ENCODE results near the gene MYADM. TPM values are rescaled to one million over a fixed set of nuclear protein-coding genes. Genes with fewer than 3 reads are reported as not detected.
"Not testable (repeated sequence)": the region's sequence is repeated elsewhere in the genome, so short reads cannot be mapped to it uniquely, and the experiment has no call there.

MYADM gene, protein sequence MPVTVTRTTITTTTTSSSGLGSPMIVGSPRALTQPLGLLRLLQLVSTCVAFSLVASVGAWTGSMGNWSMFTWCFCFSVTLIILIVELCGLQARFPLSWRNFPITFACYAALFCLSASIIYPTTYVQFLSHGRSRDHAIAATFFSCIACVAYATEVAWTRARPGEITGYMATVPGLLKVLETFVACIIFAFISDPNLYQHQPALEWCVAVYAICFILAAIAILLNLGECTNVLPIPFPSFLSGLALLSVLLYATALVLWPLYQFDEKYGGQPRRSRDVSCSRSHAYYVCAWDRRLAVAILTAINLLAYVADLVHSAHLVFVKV
- total RNA-seq = 211 TPM
- long read RNA-seq, transcript MYADM-204 (3 exons, 3,056 nt) = major isoform, 20 of 168 reads
- long read RNA-seq, partial matches to known transcripts = 0 of 168 reads
- long read RNA-seq, other reads (novel, unspliced or antisense) = 142 of 168 reads

DNA sequence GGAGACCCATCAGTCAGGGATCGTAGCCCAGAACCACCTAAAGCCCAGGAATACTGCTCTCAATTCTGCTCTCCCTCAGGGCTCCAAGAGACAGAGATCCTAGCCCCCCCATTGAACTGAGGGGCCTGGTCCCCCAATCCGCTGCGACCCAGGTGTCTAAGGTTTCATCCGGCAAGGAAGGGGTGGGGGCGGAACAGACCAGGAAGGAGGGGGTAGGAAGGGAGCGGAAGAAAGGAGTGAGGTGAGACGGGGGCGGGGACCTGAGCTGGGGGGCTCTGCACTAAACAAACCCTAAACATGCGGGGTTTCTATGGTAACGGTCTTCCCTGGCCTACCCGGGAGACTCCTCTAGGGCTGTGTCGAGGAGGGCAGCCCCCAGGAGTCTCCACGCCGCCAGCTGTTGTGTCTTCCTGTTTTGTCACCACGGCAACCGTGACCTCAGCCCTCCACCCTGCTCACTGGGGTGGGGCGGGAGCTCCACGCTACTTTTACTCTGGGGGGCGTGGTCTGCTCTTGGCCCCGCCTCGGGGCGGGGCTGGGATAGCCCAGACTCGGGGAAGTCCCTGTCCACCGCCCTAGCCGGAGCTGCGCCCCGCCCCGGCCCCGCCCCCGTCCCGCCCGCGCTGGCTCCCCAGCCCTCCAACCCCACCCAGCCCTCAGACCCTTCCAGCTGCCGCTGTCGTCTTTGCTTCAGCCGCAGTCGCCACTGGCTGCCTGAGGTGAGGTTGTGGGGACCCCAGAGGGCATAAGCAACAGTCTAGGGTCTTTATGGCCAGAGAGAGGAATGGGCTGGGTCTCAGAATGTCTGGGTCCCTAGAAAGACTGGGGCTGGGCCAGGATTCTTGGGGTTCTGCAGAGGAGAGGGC is at the start of gene MYADM:
Gene MYADM, plus strand, starts transcription at position 659 of the 866 bp plus-strand sequence. CDS start 5,647 bp downstream, outside the sequence.
- intact Hi-C loops (cut with DNase I) = no loop called here
- peak; percentile 100 for DNase-seq (ENCODE audit: low spot score)

DNA sequence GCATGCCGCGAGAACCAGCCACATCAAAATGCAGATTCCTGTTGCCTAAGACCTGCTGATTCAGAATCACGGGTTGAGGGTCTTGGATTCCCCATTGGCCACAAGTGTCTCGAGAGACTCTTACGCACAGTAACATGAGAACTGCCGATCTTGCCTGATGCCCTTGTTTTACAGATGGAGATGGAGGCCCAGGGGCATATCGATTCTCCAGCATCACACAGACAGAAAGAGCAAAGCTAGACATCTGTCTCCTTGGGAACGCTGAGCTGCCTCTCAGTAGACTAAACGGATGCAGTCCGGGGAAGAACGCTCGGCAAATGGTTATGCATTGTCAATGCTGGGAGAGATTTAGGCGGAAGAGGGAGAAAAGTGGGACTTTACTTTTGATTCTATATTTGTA is 48.9 kb upstream of the MYADM start:
- no peak for DNase-seq (ENCODE audit: low spot score)
- intact Hi-C loops (cut with DNase I) = no loop called here

DNA sequence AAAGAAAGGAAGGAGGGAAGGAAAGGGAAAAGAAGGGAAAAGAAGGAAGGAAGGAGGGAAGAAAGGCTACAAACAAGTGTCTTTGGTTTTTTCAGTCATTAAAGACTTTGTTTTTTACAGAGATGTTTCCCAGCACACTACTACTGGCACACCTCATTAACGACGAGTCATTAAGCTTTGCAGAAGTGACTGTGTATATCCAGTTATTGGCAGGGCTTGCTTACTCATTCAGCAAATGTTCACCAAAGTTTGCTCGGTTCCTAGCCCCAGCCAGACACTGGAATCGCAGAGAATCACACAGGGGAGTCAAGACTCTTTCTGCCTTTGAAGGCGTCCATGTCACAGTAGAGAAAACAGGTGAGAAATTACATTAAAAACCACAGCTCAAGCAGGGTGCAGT is 47.8 kb upstream of the MYADM start:
- intact Hi-C loops (cut with DNase I) = no loop called here
- no peak for DNase-seq (ENCODE audit: low spot score)

DNA sequence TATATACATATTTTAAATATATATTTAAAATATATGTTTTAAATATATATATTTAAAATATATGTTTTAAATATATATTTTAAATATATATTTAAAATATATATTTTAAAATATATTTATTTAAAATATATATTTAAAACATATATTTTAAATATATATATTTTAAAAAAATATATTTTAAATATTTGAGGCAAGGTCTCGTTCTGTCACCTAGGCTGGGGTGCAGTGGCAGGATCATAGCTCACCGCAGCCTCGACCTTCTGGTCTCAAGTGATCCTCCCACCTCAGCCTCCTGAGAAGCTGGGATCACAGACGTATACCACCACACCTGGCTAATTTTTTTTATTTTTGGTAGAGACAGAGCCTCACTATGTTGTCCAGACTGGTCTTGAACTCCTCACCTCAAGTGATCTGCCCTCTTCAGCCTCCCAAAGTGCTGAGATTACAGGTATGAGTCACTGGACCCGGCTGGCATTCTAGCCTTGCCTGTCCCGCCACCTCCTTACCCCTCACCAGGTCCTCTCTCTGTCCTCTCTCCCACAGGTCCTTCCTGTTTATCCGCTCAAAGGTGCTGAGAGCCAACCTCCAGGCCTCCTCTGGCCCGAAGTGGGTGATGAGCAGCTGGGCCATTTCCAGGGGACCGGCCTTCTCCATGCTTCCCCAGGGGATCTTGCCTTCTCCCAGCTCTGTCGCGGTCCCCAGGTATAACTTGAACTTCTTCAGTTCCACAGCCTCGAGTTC is 44.1 kb upstream of the MYADM start:
- intact Hi-C loops (cut with DNase I) = no loop called here
- peak; percentile 80 for DNase-seq (ENCODE audit: low spot score)

DNA sequence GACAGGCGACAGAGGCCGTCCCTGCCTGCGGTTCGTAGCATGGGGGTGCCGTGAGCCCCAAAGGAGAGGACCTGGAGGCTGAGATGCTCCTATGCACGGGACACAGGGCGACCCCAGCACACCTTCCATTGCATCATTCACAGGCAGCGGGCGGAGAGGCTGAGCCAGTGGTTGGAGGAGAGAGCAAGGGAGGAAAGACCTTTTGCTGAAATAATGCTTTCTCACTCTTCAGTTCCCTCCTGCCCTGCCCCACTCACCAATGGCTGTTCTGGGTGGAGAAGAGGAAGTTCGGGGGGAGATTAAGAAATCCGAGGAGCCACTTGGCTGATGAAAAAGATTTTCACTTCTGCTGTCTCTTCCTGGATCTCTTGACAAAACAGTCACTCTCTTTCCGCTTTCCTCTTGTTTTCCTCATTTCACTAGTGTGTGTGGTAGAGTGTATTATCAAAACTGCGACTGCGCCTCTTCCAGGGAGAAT is 43.5 kb upstream of the MYADM start, which contains the start of gene NLRP12:
Gene NLRP12, minus strand, starts transcription at position 181 of the 478 bp plus-strand sequence. Its CDS starts 140 bp downstream, at position 41.
- peak; percentile 89 for DNase-seq (ENCODE audit: low spot score)
- intact Hi-C loops (cut with DNase I) = no loop called here

DNA sequence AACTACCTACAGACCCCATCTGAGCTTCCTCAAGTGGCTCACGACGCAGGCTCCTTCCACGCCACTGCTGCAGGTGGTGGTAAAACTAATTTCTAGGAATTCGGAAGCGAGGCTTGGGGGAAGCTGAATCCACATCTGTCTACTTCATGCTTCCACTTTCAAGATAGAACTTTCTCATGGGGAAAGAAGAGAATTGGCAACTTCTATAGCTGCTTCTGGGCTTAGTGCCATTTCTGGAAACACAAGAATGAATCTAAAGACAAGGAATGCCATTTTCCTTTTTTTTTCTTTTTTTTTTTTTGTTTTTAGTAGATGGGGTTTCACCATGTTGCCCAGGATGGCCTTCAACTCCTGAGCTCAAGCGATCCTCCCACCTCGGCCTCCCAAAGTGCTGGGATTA is 40.8 kb upstream of the MYADM start:
- intact Hi-C loops (cut with DNase I) = no loop called here
- no peak for DNase-seq (ENCODE audit: low spot score)

DNA sequence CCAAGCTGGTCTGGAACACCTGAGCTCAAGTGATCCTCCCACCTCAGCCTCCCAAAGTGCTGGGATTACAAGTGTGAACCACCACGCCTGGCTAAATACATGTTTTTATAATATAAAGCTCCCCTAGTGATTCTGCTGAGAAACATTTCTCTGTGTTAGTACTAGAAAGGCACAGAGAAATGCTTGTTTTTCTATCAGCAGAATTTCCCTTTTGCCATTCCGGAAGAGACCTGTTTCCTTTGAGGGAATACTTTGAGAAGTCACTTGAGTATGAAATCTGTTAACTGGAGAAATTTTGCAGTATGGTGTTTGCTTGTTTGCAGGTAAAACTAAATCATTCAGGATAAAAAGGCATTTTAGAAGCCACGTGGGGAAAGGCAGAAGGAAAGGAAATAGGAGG is 39.2 kb upstream of the MYADM start:
- DNase-seq (ENCODE audit: low spot score) = no peak
- intact Hi-C loops (cut with DNase I) = no loop called here

DNA sequence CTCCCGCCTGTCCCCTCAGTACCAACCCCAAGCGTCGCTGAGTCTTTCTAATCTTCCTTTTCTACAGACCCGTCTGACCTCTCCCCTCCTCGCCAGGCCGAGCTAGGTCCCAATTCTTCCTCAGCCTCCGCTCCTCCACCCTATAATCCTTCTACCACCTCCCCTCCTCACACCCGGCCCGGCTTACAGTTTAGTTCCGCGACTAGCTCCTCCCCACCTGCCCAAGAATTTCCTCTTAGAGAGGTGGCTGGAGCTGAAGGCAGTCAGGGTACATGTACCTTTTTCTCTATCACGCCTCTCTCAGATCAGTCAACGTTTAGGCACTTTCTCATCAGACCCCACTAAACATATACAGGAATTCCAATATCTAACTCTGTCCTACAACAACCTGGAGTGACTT is 34.8 kb upstream of the MYADM start:
- DNase-seq (ENCODE audit: low spot score); intact Hi-C loops (cut with DNase I): not testable (repeated sequence)

DNA sequence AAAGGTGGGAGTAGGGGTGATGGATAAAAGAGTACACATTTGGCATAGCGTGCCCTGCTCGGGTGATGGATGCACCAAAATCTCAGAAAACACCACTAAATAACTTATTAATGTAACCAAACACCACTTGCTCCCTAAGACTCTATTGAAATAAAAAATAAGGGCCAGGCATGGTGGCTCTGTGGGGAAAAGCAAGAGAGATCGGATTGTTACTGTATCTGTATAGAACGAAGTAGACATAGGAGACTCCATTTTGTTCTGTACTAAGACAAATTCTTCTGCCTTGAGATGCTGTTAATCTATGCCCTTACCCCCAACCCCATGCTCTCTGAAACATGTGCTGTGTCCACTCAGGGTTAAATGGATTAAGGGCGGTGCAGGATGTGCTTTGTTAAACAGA is 29.2 kb upstream of the MYADM start:
- DNase-seq (ENCODE audit: low spot score); intact Hi-C loops (cut with DNase I): not testable (repeated sequence)

DNA sequence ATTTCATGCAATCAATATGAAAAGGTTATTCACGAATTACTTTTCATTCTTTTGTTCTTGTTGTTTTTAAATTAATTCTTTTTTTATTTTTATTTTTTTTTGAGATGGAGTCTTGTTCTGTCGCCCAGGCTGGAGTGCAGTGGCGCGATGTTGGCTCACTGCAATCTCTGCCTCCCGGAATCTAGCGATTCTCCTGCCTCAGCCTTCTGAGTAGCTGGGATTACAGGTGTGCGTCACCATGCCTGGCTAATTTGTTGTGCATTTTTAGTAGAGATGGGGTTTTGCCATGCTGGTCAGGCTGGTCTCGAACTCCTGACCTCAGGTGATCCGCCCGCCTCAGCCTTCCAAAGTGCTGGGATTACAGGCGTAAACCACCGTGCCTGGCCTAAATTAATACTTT is 27.4 kb upstream of the MYADM start:
- DNase-seq (ENCODE audit: low spot score); intact Hi-C loops (cut with DNase I): not testable (repeated sequence)

DNA sequence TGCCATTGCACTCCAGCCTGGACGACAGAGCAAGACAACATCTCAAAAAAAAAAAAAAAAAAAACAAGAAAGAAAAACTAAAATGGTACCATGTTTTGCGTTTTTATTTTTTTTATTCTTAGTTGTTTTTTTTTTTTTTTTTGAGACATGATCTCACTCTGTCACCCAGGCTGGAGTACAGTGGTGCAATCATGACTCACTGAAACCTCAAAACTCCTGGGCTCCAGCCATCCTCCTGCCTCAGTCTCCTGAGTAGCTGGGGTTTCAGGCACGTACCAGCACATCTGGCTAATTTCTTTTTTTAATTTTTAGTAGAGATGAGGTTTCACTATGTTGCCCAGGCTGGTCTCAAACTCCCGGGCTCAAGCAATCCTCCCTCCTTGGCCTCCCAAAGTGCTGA is 26.8 kb upstream of the MYADM start:
- DNase-seq (ENCODE audit: low spot score); intact Hi-C loops (cut with DNase I): not testable (repeated sequence)

DNA sequence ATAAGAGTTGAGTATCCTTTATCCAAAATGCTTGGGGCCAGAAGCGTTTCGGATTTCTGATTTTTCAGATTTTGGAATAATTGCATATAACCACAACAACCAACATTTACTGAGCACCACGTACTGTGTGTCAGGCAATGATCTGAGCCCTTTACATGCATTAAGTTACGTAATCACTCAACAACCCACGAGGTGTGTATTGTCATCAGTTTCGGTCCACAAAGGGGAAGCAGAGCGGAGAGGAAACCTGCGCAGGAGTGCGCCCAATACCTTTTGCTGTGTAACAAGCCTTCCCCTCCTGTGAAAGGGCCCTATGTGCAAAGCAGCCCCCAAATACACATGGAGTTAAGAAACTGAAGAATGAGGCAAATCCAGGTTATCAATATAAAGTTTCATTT is 22.8 kb upstream of the MYADM start:
- DNase-seq (ENCODE audit: low spot score) = peak; percentile 80
- intact Hi-C loops (cut with DNase I) = no loop called here

DNA sequence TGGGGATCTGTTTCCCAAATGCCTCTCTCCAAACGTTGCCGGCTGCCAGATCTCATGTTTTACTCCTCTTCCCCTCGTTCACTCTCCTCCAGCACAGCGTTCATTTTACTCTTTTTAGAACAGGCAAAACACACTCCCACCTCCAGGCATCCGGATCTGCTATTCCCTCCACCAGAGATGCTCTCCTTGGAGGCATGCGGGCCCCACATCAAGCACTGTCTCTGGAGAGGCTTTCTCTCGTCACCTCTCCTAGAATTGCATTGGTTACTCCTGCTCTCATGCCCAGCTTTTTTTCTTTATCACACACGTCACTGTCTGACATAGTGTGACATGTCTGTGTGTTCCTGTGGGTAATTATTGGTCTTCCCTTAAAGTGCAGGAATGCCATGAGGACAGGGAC is 20.1 kb upstream of the MYADM start:
- DNase-seq (ENCODE audit: low spot score) = no peak
- intact Hi-C loops (cut with DNase I) = no loop called here

DNA sequence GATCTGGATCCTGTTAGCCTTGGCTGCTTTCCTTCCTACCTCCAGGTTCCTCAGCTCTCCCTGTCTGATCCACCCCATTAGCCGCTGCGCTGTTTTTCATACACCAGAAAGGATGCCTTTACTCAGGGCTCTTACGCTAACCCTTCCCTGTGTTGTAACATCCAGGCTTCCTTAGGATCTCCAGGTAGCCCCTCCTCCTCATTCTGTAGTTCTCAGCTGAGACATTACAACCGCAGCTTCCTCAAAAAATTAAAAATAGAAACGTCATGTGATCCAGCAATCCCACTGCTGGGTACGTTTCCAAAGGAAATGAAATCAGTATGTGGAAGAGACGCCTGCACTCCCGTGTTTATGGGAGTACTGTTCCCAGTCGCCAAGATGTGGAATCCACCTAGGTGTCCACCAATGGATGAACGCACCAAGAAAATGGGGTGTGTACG is 18.4 kb upstream of the MYADM start:
- intact Hi-C loops (cut with DNase I) = no loop called here
- DNase-seq (ENCODE audit: low spot score) = no peak

DNA sequence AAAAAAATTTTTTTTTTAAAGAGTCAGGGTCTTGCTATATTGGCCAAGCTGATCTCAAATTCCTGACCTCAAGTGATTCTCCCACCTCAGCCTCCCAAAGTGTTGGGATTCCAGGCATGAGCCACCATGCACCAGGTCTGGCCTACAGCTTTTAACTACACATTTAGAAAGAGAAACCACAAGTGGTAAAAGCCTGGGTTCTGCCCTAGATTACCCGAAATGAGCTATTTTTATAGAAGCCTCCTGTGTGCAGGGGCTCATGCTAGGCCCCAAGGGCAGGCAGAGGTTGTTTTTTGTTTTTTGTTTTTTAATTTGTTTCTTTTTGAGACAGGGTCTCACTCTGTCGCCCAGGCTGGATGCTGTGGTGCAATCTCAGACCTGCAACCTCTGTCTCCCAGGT is 14.0 kb upstream of the MYADM start:
- no peak for DNase-seq (ENCODE audit: low spot score)
- intact Hi-C loops (cut with DNase I) = no loop called here

DNA sequence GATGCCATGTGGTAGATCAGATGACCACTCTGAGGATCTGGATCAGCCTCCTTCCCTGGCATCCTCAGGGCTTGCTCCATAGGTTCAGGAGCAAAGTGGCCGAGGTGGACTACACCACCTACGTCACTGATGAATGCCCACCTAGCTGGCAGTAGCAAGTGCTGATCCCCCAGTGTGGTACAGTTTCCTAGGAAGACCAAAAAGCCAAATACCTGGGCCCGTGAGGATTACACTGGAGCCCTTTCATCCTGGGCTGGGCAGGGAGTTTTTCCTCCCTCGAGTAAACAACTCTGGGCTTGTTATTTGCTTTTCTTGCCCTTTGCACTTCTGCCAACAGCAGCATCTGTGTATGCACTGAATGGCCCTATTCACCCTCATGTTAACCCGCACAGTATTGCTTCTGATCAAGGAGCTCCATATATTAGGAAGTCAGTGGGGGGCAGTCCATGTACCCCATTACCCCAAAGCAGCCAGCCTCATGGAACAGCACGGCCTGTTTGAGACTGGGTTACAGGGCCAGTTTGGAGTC is 3.3 kb upstream of the MYADM start:
- no peak for DNase-seq (ENCODE audit: low spot score)
- intact Hi-C loops (cut with DNase I) = no loop called here

DNA sequence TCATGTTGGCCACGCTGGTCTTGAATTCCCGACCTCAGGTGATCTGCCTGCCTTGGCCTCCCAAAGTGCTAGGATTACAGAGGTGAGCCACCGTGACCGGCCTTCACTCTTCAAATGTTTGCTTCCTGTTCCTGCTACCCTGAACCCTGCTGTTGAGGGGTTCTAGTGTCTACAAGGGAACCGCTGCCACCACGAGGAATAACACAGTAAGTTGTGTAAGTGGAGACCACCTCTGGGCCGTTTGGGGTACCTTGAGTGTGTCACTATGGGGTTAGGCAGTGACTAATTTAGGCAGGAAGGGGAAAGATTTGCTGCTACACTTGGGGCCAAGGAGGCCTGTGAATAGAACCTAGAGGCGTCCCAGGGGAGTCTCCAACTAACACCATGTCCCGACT is 2.2 kb upstream of the MYADM start:
- intact Hi-C loops (cut with DNase I) = no loop called here
- DNase-seq (ENCODE audit: low spot score) = no peak

DNA sequence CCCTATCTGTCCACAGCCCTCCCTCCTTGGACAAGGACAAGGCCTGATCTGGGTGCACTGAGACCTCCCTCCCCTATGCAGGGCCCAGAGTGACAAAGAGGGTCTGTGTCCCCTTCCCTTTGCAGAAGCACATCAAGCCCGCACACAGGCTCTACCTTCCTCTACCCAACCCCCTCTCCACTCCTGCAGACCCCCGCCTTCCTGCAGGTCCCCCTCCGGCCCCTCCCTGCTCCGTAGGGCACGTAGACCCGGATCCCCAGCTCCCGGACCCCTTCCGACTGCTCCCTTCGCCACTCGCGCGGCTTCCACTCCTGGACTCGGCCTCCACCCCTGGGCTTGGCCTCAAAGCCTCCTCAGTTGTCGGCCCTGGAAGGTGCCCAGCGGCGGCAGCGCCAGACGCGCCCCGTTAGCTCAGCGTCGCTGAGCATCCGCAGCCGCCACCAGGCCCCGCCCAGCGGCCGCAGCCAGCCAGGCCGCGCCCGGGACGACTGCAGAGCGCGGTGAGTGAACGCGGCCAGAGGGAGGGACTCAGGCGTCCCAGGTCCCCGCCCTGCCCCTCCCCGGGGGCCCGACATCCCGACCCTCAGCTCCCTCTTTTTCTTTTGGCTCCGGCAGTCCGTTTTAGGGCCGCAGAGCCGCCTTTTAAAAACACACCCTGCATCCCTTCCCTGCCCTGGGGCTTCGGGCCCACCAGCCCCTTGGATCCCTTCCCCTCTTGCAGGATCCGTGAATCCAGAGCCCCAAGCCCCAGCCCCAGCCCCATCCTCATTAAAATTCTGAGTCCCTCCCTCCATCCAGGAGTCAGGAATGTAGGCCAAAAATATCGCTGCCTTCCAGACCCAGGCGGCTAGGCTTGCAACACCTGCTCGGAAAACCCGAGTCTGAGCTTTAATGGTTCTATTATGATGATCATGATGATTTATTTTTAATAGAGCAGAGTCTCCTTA is 1.5 kb upstream of the MYADM start:
- intact Hi-C loops (cut with DNase I) = no loop called here
- DNase-seq (ENCODE audit: low spot score) = peak; percentile 89
